Adrenal gland (tissue), 12 donors: Measurements from ENCODE around the gene APOD. TPM values are rescaled to one million over a fixed set of nuclear protein-coding genes. Genes with fewer than 3 reads are reported as not detected.

Source experiments
- DNase-seq, 7 donors: peaks; one replicate each; pipeline ENCODE4 v3.0.0-alpha.2; 2019 to 2020
- H3K27ac ChIP-seq, 5 donors: fragments of 200-600 bp; sonication (generic) in 4 of 5; 1 replicate in 3 of 5; 2 replicates in 2 of 5; pipeline versions ENCODE4 v1.5.1 to v1.8.0; 2016 to 2020; ENCODE audit warnings: mild to moderate bottlenecking in 1 of 5
- H3K27me3 ChIP-seq: fragments of 200-600 bp; 2 replicates; pipeline ENCODE4 v1.8.0; 2021
- H3K36me3 ChIP-seq, 2 donors: fragments of 200-600 bp; replicated peaks in 1 of 2; 1 replicate in 1 of 2; 2 replicates in 1 of 2; pipeline versions ENCODE4 v1.5.1 to v1.8.0; 2018 to 2022
- H3K4me1 ChIP-seq, 2 donors: fragments of 200-600 bp; replicated peaks in 1 of 2; 1 replicate in 1 of 2; 2 replicates in 1 of 2; pipeline versions ENCODE4 v1.5.1 to v1.8.0; 2018 to 2021
- H3K4me3 ChIP-seq, 4 donors: fragments of 200-600 bp; sonication (generic) in 3 of 4; one replicate each; pipeline ENCODE4 v1.5.1; 2016 to 2018
- H3K9me3 ChIP-seq, 3 donors: fragments of 200-600 bp; sonication (generic) in 1 of 3; replicated peaks in 1 of 3; 1 replicate in 2 of 3; 2 replicates in 1 of 3; pipeline versions ENCODE4 v1.5.1 to v1.8.0; 2016 to 2021
- CTCF ChIP-seq, 6 experiments: fragments of 450-650 bp in 4 of 6; fragments of 200-600 bp in 2 of 6; sonication (generic) in 1 of 6; IDR thresholded peaks; 1 replicate in 5 of 6; 2 replicates in 1 of 6; pipeline versions ENCODE4 v1.5.1 to v1.8.0; 2016 to 2021; ENCODE audit warnings: antibody characterized with exemption in 6 of 6, mild to moderate bottlenecking in 2 of 6, moderate library complexity in 1 of 6
- POLR2A ChIP-seq, 2 donors: fragments of 450-650 bp; IDR thresholded peaks; one replicate each; pipeline ENCODE4 v1.6.1; 2017; ENCODE audit warnings: antibody characterized with exemption in 2 of 2, mild to moderate bottlenecking in 2 of 2, moderate library complexity in 1 of 2
- whole genome bisulfite sequencing, 4 donors: extraction: QIAGEN DNeasy Blood & Tissue Kit in 2 of 4; methylation state at CpG; one replicate each; pipeline versions ENCODE4 v1.1.5 to v1.1.7; 2013 to 2017; 5-methylcytosine and 5-hydroxymethylcytosine counted together
- intact Hi-C, 2 donors: fragments of 100-400 bp; cut with DNase I; formaldehyde crosslinking; loops; one replicate each; pipeline versions ENCODE4 v1.14.1 to v1.15.0; 2022 to 2023
- polyA plus RNA-seq, 3 donors: library from polyadenylated mRNA; stranded (reverse); fragments of 200-250 nt in 2 of 3; fragments of 350-450 nt in 1 of 3; fragmentation: Illumina TruSeq in 1 of 3; extraction: RNeasy Lipid Tissue Mini Kit (QIAGEN cat#74804) in 1 of 3; gene quantifications; one replicate each; pipeline ENCODE4 v1.2.3, GENCODE V29; 2013 to 2014
- total RNA-seq, 9 donors: library from RNA; depleted of rRNA in 4 of 9; stranded (reverse); fragments of >200 nt in 4 of 9; fragments of 120-200 nt in 1 of 9; fragmentation: NEBNext Ultra II Directional in 1 of 9; extraction: Animal tissue kit (Norgen Biotek cat#: 25700) in 1 of 9; gene quantifications; one replicate each; pipeline versions ENCODE4 v1.1.0 to v1.2.4, GENCODE V29; 2013 to 2023
- donor health status: healthy with polysubstance abuse.
- donor health status: Bipolar disorder and iron deficiency.
- donor health status: DM: yes; HTN: yes; CAD: no.
- donor health status: DM: no; HTN: no; CAD: no.
- donor health status: DM: no; HTN: no; CAD: no.
- donor health status: DM: yes; HTN: yes; CAD: no.

APOD gene
- total and polyA plus RNA-seq, 12 donors = 5.1 to 523 (median 38.9) TPM

GRCh38 chr3:195555110-195555509, 28.6 kb downstream of the APOD start:
- WGBS, 4 donors = 72 to 80% (median 77%) methylated on average over 8 of the region's 8 CpGs
- TF ChIP-seq CTCF (IDR thresholded peaks at IDR 0.05) = no peak
- no peak for TF ChIP-seq POLR2A (IDR thresholded peaks at IDR 0.05)
- Histone ChIP-seq H3K4me1 (peaks cover 0 to 8% of the 10 kb centered on the region in 2 donors), H3K27ac (no peak overlapping the region), H3K4me3 (no peak overlapping the region), H3K9me3 (no peaks in the 10 kb centered on the region), H3K27me3 (no peaks in the 10 kb centered on the region), H3K36me3 (no peaks in the 10 kb centered on the region)
- DNase-seq = no peak
- intact Hi-C loops = no loop called here

GRCh38 chr3:195554458-195554857, 29.3 kb downstream of the APOD start:
- no peaks in the 10 kb centered on the region for H3K9me3 ChIP-seq
- WGBS, 4 donors = 95% methylated on average over 15 of the region's 15 CpGs
- no peak overlapping the region for H3K27ac ChIP-seq
- intact Hi-C loops = no loop called here
- no peak overlapping the region for H3K4me3 ChIP-seq
- peaks cover 0 to 8% of the 10 kb centered on the region in 2 donors for H3K4me1 ChIP-seq
- DNase-seq = no peak
- H3K27me3 ChIP-seq = no peaks in the 10 kb centered on the region
- TF ChIP-seq POLR2A (IDR thresholded peaks at IDR 0.05) = no peak
- no peak for TF ChIP-seq CTCF (IDR thresholded peaks at IDR 0.05)
- H3K36me3 ChIP-seq = no peaks in the 10 kb centered on the region

- 81 to 90% (median 85%) methylated on average over 7 of the region's 7 CpGs for WGBS, 4 donors
- Histone ChIP-seq H3K36me3 (no peaks in the 10 kb centered on the region), H3K4me1 (peaks cover 0 to 10% of the 10 kb centered on the region in 2 donors), H3K27ac (no peak overlapping the region), H3K4me3 (no peak overlapping the region), H3K9me3 (no peaks in the 10 kb centered on the region), H3K27me3 (no peaks in the 10 kb centered on the region)
- intact Hi-C loops = no loop called here
- no peak for DNase-seq
- no peak for TF ChIP-seq CTCF (IDR thresholded peaks at IDR 0.05)
- TF ChIP-seq POLR2A (IDR thresholded peaks at IDR 0.05) = no peak
Observed at GRCh38 chr3:195553268-195553667, 30.5 kb downstream of the APOD start.

GRCh38 chr3:195551381-195551978, 32.3 kb downstream of the APOD start:
- DNase-seq = peak in 1 of 7 donors; percentile 8
- no peaks in the 10 kb centered on the region for H3K27me3 ChIP-seq
- TF ChIP-seq CTCF (IDR thresholded peaks at IDR 0.05) = no peak
- no peak for TF ChIP-seq POLR2A (IDR thresholded peaks at IDR 0.05)
- H3K36me3 ChIP-seq = no peaks in the 10 kb centered on the region
- no peak overlapping the region for H3K4me3 ChIP-seq
- no peaks in the 10 kb centered on the region for H3K9me3 ChIP-seq
- 51 to 75% (median 69%) methylated on average over 7 of the region's 7 CpGs for WGBS, 4 donors
- H3K4me1 ChIP-seq = peaks cover 0 to 2% of the 10 kb centered on the region in 2 donors
- intact Hi-C loops = no loop called here
- H3K27ac ChIP-seq = no peak overlapping the region
